Fibroblast of skin of abdomen (primary cell): Measurements from ENCODE around the gene RUFY1.
"Not testable (repeated sequence)": the region's sequence is repeated elsewhere in the genome, so short reads cannot be mapped to it uniquely, and the experiment has no call there.

Experiments
- DNase-seq: peaks from one replicate; pipeline ENCODE4 v3.0.0-alpha.2; 2013

The RUFY1 gene

GRCh38 chr5:179623003-179623905 lies 72.9 kb downstream of the RUFY1 start, which contains the start of gene HNRNPH1:
Gene HNRNPH1, minus strand, starts transcription at chr5:179623671. Its CDS starts 538 bp downstream, at chr5:179623133.
- peak; percentile 99 for DNase-seq

- peak; percentile 77 for DNase-seq
Observed at GRCh38 chr5:179623906-179624741, 73.8 kb downstream of the RUFY1 start.

- DNase-seq = no peak
Observed at GRCh38 chr5:179624841-179625271, 74.5 kb downstream of the RUFY1 start.

- not testable (repeated sequence) for DNase-seq
Observed at GRCh38 chr5:179633501-179634369, 83.4 kb downstream of the RUFY1 start.

- DNase-seq = not testable (repeated sequence)
Observed at GRCh38 chr5:179634370-179635172, 84.2 kb downstream of the RUFY1 start.

- DNase-seq = not testable (repeated sequence)
Observed at GRCh38 chr5:179639296-179639695, 88.9 kb downstream of the RUFY1 start.

- DNase-seq = not testable (repeated sequence)
Observed at GRCh38 chr5:179641745-179642144, 91.4 kb downstream of the RUFY1 start.

GRCh38 chr5:179642626-179643025 lies 92.3 kb downstream of the RUFY1 start:
- DNase-seq = not testable (repeated sequence)

GRCh38 chr5:179643141-179643920 lies 93.0 kb downstream of the RUFY1 start:
- DNase-seq = not testable (repeated sequence)

GRCh38 chr5:179644766-179645165 lies 94.4 kb downstream of the RUFY1 start:
- not testable (repeated sequence) for DNase-seq

GRCh38 chr5:179648410-179648809 lies 98.1 kb downstream of the RUFY1 start:
- DNase-seq = no peak

GRCh38 chr5:179649166-179649703 lies 98.9 kb downstream of the RUFY1 start:
- DNase-seq = not testable (repeated sequence)

GRCh38 chr5:179650245-179650644 lies 99.9 kb downstream of the RUFY1 start:
- DNase-seq = not testable (repeated sequence)

GRCh38 chr5:179653135-179653534 lies 102.8 kb downstream of the RUFY1 start:
- DNase-seq = not testable (repeated sequence)

GRCh38 chr5:179657302-179658178 lies 107.2 kb downstream of the RUFY1 start:
- DNase-seq = not testable (repeated sequence)

GRCh38 chr5:179658179-179658856 lies 108.0 kb downstream of the RUFY1 start:
- DNase-seq = peak; percentile 26
